ENCODE results near the gene NEMP2. TPM values are rescaled to one million over a fixed set of nuclear protein-coding genes. Genes with fewer than 3 reads are reported as not detected.

The NEMP2 gene
- total and polyA plus RNA-seq, 4 donors, result 0.85 to 11.2 (median 2.6) TPM

GRCh38 chr2:190467575-190468083, 66.9 kb downstream of the NEMP2 start:
- Histone ChIP-seq H3K9ac (ENCODE audit: insufficient read depth in 1 of 2, low read length in 2 of 2) (no peak overlapping the region), H3K27me3 (ENCODE audit: control insufficient read depth in 3 of 3, insufficient read depth in 3 of 3, low read length in 2 of 3) (no peaks in the 10 kb centered on the region), H3K36me3 (ENCODE audit: control insufficient read depth in 4 of 4, insufficient read depth in 4 of 4, low read length in 4 of 4) (peaks cover 0 to 4% (median 0%) of the 10 kb centered on the region in 4 donors), H3K27ac (ENCODE audit: low read depth in 1 of 2, low read length in 1 of 2) (peak overlapping the region; percentile 59 to 75), H3K4me1 (ENCODE audit: control insufficient read depth in 5 of 5, insufficient read depth in 5 of 5, low read length in 5 of 5) (peaks cover 9 to 43% (median 20%) of the 10 kb centered on the region in 5 donors), H3K9me3 (ENCODE audit: control insufficient read depth in 4 of 4, insufficient read depth in 3 of 4, low read length in 3 of 4) (no peaks in the 10 kb centered on the region), H3K4me3 (no peak overlapping the region)
- no peak for TF ChIP-seq CTCF (IDR thresholded peaks at IDR 0.05; ENCODE audit: control extremely low read depth, extremely low read depth)
- peak; percentile 68 to 94 (median 92) for DNase-seq
- ATAC-seq (ENCODE audit: insufficient read depth, low FRiP score), result no peak
- 55 to 70% methylated on average over 5 of the region's 5 CpGs for WGBS, 2 donors

DNA sequence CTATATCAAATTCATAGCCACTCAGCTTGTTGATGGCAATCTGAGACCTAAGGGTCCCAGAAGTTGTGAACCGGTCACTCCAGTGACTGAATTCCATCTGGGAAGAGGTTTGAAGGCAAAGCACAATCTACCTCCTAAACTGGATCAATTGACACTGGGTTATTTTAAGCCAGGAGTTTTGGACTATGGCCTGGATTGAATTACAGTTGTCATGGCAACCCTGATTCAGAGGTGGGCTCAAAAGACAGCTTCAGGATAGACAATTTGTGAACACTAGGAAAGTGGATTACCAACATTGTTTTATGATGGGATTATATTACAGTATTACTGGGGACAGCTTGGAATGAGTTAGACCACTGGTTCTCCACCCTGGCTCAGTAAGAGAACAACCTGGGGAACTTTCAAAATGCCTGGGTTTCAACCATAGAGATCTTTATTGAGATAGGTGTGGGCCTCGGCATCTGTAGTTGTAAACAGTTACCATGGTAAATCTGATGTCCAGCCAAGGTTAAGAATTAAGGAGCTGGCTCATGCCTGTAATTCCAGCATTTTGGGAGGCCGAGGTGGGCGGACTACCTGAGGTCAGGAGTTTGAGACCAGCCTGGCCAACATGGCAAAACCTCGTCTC, 67.6 kb downstream of the NEMP2 start:
- ATAC-seq (ENCODE audit: insufficient read depth, low FRiP score) (no peak), DNase-seq (peak in 2 of 3 donors; percentile 29 to 43)
- H3K9me3 ChIP-seq (ENCODE audit: control insufficient read depth in 4 of 4, insufficient read depth in 3 of 4, low read length in 3 of 4), result no peaks in the 10 kb centered on the region
- no peaks in the 10 kb centered on the region for H3K27me3 ChIP-seq (ENCODE audit: control insufficient read depth in 3 of 3, insufficient read depth in 3 of 3, low read length in 2 of 3)
- no peak for TF ChIP-seq CTCF (IDR thresholded peaks at IDR 0.05; ENCODE audit: control extremely low read depth, extremely low read depth)
- 77 to 80% methylated on average over 5 of the region's 5 CpGs for WGBS, 2 donors
- peak overlapping the region; percentile 47 to 59 for H3K27ac ChIP-seq (ENCODE audit: low read depth in 1 of 2, low read length in 1 of 2)
- H3K4me3 ChIP-seq, result no peak overlapping the region
- peaks cover 0 to 4% (median 0%) of the 10 kb centered on the region in 4 donors for H3K36me3 ChIP-seq (ENCODE audit: control insufficient read depth in 4 of 4, insufficient read depth in 4 of 4, low read length in 4 of 4)
- H3K9ac ChIP-seq (ENCODE audit: insufficient read depth in 1 of 2, low read length in 2 of 2), result no peak overlapping the region
- H3K4me1 ChIP-seq (ENCODE audit: control insufficient read depth in 5 of 5, insufficient read depth in 5 of 5, low read length in 5 of 5), result peaks cover 9 to 43% (median 20%) of the 10 kb centered on the region in 5 donors

DNA sequence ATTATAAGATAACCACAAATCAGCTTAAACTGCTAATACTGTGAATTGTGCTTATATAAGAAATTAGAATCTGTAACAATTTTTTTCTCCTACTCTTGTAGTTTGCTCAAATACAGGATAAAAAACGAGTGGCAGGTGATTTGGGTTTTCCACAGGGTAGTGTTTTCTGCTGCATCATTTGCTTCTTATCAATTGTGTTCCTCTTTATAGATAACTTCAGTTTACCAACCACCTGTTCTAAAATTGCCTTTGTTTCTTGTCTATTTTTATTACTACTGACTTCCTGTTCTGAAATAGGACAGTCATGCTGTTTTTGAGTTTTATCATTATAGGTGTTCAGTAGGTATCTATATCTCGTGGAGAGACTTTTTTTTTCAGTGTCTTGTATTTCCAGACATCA, 69.5 kb downstream of the NEMP2 start:
- TF ChIP-seq CTCF (IDR thresholded peaks at IDR 0.05; ENCODE audit: control extremely low read depth, extremely low read depth), result no peak
- ATAC-seq (ENCODE audit: insufficient read depth, low FRiP score) (no peak), DNase-seq (no peak)
- H3K27ac ChIP-seq (ENCODE audit: low read depth in 1 of 2, low read length in 1 of 2), result no peak overlapping the region
- H3K27me3 ChIP-seq (ENCODE audit: control insufficient read depth in 3 of 3, insufficient read depth in 3 of 3, low read length in 2 of 3), result no peaks in the 10 kb centered on the region
- H3K4me3 ChIP-seq, result no peak overlapping the region
- peaks cover 9 to 38% (median 20%) of the 10 kb centered on the region in 5 donors for H3K4me1 ChIP-seq (ENCODE audit: control insufficient read depth in 5 of 5, insufficient read depth in 5 of 5, low read length in 5 of 5)
- no peak overlapping the region for H3K9ac ChIP-seq (ENCODE audit: insufficient read depth in 1 of 2, low read length in 2 of 2)
- peaks cover 0 to 2% (median 0%) of the 10 kb centered on the region in 4 donors for H3K36me3 ChIP-seq (ENCODE audit: control insufficient read depth in 4 of 4, insufficient read depth in 4 of 4, low read length in 4 of 4)
- WGBS, 2 donors, result 55 to 73% methylated on average over 2 of the region's 2 CpGs
- H3K9me3 ChIP-seq (ENCODE audit: control insufficient read depth in 4 of 4, insufficient read depth in 3 of 4, low read length in 3 of 4), result no peaks in the 10 kb centered on the region
